ENCODE data around the gene CDKAL1. TPM values are rescaled to one million over a fixed set of nuclear protein-coding genes. Genes with fewer than 3 reads are reported as not detected.
"Not testable (repeated sequence)": the region's sequence is repeated elsewhere in the genome, so short reads cannot be mapped to it uniquely, and the experiment has no call there.

The CDKAL1 gene
- total RNA-seq, 4 donors from 2014 or later, result 24.7 to 32.8 (median 29.8) TPM

- Histone ChIP-seq H3K4me3 (replicated peaks in 1 of 3) (no peak overlapping the region), H3K9me3 (no peaks in the 10 kb centered on the region), H3K27me3 (no peaks in the 10 kb centered on the region), H3K4me1 (no peaks in the 10 kb centered on the region), H3K27ac (no peak overlapping the region), H3K36me3 (no peaks in the 10 kb centered on the region)
- DNase-seq, result no peak
- WGBS, 2 donors, result 71 to 89% methylated on average over 4 of the region's 4 CpGs
- intact Hi-C loops (cut with DNase I), result no loop called here
- TF ChIP-seq POLR2A (IDR thresholded peaks at IDR 0.05), result no peak
- TF ChIP-seq, protein P1, sequence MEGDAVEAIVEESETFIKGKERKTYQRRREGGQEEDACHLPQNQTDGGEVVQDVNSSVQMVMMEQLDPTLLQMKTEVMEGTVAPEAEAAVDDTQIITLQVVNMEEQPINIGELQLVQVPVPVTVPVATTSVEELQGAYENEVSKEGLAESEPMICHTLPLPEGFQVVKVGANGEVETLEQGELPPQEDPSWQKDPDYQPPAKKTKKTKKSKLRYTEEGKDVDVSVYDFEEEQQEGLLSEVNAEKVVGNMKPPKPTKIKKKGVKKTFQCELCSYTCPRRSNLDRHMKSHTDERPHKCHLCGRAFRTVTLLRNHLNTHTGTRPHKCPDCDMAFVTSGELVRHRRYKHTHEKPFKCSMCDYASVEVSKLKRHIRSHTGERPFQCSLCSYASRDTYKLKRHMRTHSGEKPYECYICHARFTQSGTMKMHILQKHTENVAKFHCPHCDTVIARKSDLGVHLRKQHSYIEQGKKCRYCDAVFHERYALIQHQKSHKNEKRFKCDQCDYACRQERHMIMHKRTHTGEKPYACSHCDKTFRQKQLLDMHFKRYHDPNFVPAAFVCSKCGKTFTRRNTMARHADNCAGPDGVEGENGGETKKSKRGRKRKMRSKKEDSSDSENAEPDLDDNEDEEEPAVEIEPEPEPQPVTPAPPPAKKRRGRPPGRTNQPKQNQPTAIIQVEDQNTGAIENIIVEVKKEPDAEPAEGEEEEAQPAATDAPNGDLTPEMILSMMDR (IDR thresholded peaks at IDR 0.05), result no peak
Observed at GRCh38 chr6:21083708-21084107, 549.5 kb downstream of the CDKAL1 start.

DNA sequence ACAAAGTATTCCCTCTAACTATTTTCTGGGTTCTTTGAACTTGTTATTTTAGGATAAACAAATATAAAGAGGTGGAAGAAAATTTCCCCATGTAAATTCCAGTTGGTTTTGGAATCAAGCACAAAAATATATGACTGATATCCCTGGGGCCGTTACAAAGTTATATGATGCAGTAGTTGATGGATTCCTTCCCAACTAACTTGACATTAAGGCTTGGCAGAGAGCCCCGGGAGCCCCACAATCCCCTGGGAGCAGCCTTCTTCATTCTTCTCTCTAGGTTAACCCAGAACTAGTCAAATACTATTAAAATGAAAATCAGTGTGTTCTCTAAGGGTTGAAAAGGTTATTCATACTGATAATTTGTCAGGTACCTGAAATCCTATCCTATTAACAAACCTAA is 550.4 kb downstream of the CDKAL1 start:
- intact Hi-C loops (cut with DNase I), result no loop called here
- Histone ChIP-seq H3K4me3 (replicated peaks in 1 of 3) (no peak overlapping the region), H3K27ac (no peak overlapping the region), H3K27me3 (no peaks in the 10 kb centered on the region), H3K9me3 (no peaks in the 10 kb centered on the region), H3K4me1 (no peaks in the 10 kb centered on the region), H3K36me3 (no peaks in the 10 kb centered on the region)
- WGBS, 2 donors, result 60 to 71% methylated on average over 2 of the region's 2 CpGs
- DNase-seq, result no peak
- no peak for TF ChIP-seq POLR2A (IDR thresholded peaks at IDR 0.05)
- TF ChIP-seq, protein P1 (IDR thresholded peaks at IDR 0.05), result no peak

- Histone ChIP-seq H3K4me3 (replicated peaks in 1 of 3) (no peak overlapping the region), H3K27ac (no peak overlapping the region), H3K36me3 (no peaks in the 10 kb centered on the region), H3K9me3 (no peaks in the 10 kb centered on the region), H3K27me3 (no peaks in the 10 kb centered on the region), H3K4me1 (no peaks in the 10 kb centered on the region)
- no peak for DNase-seq
- WGBS, 2 donors, result 93 to 96% methylated on average over 3 of the region's 3 CpGs
- no peak for TF ChIP-seq POLR2A (IDR thresholded peaks at IDR 0.05)
- intact Hi-C loops (cut with DNase I), result no loop called here
Observed at GRCh38 chr6:21085211-21085610, 551.0 kb downstream of the CDKAL1 start.

GRCh38 chr6:21085643-21086042 is 551.4 kb downstream of the CDKAL1 start:
- no peaks in the 10 kb centered on the region for H3K9me3 ChIP-seq
- no peak overlapping the region for H3K27ac ChIP-seq
- H3K27me3 ChIP-seq, result no peaks in the 10 kb centered on the region
- no peak for DNase-seq
- no peak overlapping the region for H3K4me3 ChIP-seq (replicated peaks in 1 of 3)
- no peaks in the 10 kb centered on the region for H3K36me3 ChIP-seq
- TF ChIP-seq POLR2A (IDR thresholded peaks at IDR 0.05), result no peak
- TF ChIP-seq, protein P1 (IDR thresholded peaks at IDR 0.05), result no peak
- H3K4me1 ChIP-seq, result no peaks in the 10 kb centered on the region
- intact Hi-C loops (cut with DNase I), result no loop called here
- 95 to 97% methylated on average over 3 of the region's 3 CpGs for WGBS, 2 donors

GRCh38 chr6:21087188-21087587 is 552.9 kb downstream of the CDKAL1 start:
- Histone ChIP-seq H3K36me3 (no peaks in the 10 kb centered on the region), H3K4me1 (no peaks in the 10 kb centered on the region), H3K27ac (no peak overlapping the region), H3K9me3 (no peaks in the 10 kb centered on the region), H3K4me3 (replicated peaks in 1 of 3) (no peak overlapping the region), H3K27me3 (no peaks in the 10 kb centered on the region)
- 94 to 96% methylated on average over 4 of the region's 4 CpGs for WGBS, 2 donors
- intact Hi-C loops (cut with DNase I), result no loop called here
- no peak for DNase-seq
- TF ChIP-seq POLR2A (IDR thresholded peaks at IDR 0.05), result no peak
- TF ChIP-seq, protein P1 (IDR thresholded peaks at IDR 0.05), result no peak

- DNase-seq, result no peak
- Histone ChIP-seq H3K27ac (no peak overlapping the region), H3K4me3 (replicated peaks in 1 of 3) (no peak overlapping the region), H3K4me1 (no peaks in the 10 kb centered on the region), H3K9me3 (no peaks in the 10 kb centered on the region), H3K27me3 (no peaks in the 10 kb centered on the region), H3K36me3 (no peaks in the 10 kb centered on the region)
- TF ChIP-seq POLR2A (IDR thresholded peaks at IDR 0.05), result no peak
- TF ChIP-seq, protein P1 (IDR thresholded peaks at IDR 0.05), result no peak
- 96 to 100% methylated on average over 2 of the region's 2 CpGs for WGBS, 2 donors
- intact Hi-C loops (cut with DNase I), result no loop called here
Observed at GRCh38 chr6:21091411-21091810, 557.2 kb downstream of the CDKAL1 start.

DNA sequence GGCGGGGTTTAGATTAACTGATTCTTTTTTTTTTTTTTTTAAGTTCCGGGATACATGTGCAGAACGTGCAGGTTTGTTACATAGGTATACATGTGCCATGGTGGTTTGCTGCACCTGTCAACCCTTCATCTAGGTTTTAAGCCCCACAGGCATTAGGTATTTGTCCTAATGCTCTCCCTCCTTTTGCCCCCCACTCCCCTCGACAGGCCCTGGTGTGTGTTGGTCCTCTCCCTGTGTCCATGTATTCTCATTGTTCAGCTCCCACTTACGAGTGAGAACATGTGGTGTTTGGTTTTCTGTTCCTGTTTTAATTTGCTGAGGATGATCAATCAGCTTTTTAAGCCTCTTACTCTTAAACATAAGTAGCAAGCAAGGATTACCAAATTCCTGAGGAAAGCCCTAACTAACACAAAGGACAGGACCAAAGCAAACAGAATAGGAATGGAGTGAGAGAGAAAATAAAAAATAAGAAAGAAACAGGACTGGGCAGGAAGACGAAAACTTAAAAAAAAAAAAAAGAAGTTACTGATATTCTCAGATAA is 558.0 kb downstream of the CDKAL1 start:
- WGBS, 2 donors, result 86 to 91% methylated on average over 6 of the region's 6 CpGs
- H3K4me1 ChIP-seq, result not testable (repeated sequence)

More for the DNA sequence above, 558.0 kb downstream of the CDKAL1 start:
- H3K4me3 ChIP-seq (replicated peaks in 1 of 3); H3K9me3 ChIP-seq; H3K27ac ChIP-seq; DNase-seq; H3K27me3 ChIP-seq; H3K36me3 ChIP-seq; intact Hi-C loops (cut with DNase I): not testable (repeated sequence)
